DMS53 treated with DMSO at 0.1 percent for 48 hours (cell line): Measurements from ENCODE around the gene AGPAT1.

Experiments
- DNase-seq: peaks from one replicate; lab custom pipeline; 2025; ENCODE audit not compliant: unreplicated experiment; lab: John Stamatoyannopoulos, UW

AGPAT1 gene

DNA sequence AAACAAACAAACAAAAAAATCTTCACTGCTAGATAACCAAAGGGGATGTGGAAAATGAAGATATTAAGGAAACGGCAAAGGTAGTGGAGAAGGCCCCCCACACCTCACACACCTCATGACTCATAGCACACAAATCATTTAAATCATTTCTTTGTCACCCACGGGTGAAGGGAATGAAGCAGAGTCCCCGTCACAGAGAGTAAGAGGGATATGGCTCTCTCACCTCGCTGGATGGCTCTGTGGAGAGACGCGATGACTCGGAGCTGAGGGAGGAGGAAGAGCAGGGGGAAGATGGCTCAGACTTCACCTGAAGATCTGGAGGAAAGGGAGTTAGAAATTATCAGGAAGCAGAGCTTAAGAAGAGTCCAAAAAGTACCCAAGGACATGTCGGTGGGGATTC, 49.0 kb downstream of the AGPAT1 start:
- no peak for DNase-seq

- no peak for DNase-seq
These were observed 52.2 kb downstream of the AGPAT1 start for GRCh38 chr6:32123681-32124080.

GRCh38 chr6:32120573-32121059, 55.3 kb downstream of the AGPAT1 start:
- DNase-seq, result no peak

DNA sequence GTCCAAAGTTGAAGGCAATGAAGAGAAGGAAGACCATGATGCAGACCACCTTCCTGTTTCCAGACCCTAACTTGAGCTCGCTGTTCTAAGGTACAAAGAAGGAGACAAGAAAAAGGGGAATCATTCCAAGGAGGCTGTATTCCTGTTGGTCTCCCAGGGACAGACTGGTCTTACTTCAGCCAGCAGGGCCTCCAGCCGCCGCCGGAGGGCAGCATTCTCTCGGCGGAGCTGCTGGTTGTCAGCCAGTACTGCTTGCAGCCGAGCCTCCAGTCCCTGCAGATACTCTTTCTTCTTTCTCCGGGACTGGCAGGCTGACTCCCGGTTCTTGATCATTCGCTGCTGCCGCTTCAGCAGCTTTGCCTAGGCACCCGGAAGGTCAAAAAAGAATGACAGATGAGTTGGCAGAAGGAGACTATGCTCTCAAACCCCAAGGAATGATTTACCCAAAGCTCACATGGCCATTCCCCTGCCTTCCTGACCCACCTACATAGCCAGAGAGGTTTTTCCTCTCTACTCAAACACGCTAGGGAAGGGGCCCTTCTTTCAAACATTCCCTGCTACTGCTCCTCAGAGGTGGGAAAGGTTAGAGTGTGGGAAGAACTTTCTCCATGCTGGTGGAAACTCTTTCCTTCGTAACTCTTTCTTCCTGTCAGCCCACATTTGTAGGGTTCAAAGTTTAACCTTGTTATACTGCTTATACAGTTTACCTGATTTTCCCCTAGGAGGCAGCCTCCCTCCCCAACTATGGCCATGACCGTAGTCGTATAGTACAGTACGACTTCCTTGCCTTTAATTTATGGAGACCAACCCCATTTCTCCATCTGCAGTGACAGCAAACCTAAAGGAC, 56.9 kb downstream of the AGPAT1 start:
- peak; percentile 81 for DNase-seq
